NCI-H69 (cell line): ENCODE measurements around the gene FBXL20.
A peak's percentile ranks its signal among the peaks of the same experiment; 100 is the strongest.
"Not testable (repeated sequence)": the region's sequence is repeated elsewhere in the genome, so short reads cannot be mapped to it uniquely, and the experiment has no call there.

Experiments used
- DNase-seq: peaks from one replicate; lab custom pipeline; 2025; lab: John Stamatoyannopoulos, UW

Gene FBXL20, protein sequence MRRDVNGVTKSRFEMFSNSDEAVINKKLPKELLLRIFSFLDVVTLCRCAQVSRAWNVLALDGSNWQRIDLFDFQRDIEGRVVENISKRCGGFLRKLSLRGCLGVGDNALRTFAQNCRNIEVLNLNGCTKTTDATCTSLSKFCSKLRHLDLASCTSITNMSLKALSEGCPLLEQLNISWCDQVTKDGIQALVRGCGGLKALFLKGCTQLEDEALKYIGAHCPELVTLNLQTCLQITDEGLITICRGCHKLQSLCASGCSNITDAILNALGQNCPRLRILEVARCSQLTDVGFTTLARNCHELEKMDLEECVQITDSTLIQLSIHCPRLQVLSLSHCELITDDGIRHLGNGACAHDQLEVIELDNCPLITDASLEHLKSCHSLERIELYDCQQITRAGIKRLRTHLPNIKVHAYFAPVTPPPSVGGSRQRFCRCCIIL

DNA sequence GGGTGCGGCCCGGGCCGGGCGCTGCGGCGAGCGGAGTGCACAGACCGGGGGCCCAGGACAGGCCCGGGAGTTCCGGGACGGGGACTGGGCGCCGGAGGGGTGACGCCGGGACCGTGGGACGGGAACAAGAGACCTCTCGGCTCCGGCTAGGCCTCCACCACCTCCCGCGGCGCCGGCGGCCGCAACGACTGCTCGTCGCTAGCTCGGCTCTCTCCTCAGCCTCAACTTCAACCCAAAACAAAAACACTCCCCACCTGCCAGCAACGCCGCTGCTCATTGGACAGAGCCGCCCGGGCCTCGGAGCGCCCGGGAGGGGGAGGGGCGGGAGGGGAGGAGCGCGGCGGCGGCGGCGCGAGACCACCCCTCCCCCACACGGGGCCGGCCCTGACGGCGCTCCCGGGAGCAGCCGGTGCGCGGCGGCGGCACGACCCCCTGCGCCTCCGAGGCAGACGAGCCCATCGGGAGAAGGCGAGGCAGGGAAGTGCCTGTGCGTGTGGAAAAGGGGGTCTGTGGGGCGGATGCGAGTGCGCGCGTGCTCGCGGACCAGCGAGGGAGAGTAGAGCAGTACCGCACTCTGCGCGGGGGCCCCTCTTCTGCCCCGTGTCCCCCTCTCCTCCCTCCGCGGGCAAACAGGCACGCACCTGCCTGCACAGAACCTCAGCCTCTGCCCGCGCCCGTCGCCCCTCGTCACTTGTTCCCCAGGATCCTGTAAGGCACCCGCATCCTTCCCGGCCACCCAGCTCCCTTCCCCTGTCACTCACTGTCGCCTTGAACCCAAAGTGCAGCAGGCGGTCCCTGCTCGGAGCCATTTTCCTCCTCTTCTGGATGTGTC lies at the start of gene FBXL20:
Gene FBXL20 (minus strand): TSS at position 215 of the 832 bp plus-strand sequence. CDS start 224 bp downstream, outside the sequence.
- peak; percentile 94 for DNase-seq

DNA sequence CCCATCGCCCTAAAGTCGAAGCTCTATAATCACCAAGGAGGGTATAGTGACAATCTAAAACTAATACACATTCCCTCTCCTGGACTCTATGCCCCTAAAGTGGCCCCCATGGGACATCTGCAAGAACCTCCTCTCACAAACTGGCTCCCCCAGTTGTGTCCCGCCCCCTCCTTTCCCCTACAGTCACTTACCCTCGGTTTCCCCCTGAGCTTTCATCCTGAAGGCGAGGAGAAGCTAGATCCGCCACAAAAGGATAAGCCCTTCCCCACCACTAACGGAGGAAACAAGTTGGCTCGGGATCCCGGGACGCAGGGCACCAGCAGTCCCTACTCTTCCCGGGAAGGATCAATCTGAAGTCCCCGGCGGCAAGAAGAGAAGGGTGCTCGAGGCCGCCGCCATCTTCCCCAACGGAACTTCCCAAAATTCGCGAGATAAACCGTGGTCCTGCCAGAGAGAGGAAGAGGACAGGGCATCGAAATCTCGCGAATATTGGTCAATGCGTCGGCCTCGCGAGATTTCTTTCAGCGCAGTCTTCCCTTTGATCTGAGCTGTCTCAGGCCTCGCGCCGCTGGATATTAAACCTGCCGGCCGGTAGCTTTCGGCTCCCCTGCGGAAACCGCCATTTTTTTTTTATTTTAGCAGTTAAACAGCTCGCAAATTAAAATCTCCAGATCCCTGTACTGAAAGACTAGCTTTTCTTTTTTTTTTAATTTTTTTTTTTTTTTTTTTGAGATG lies 49.6 kb upstream of the FBXL20 start, which contains the start of gene MED1:
Gene MED1 (minus strand): TSS at position 417 of the 735 bp plus-strand sequence. CDS start 201 bp downstream, at position 216.
- peak; percentile 100 for DNase-seq

GRCh38 chr17:39450051-39450450 lies 48.6 kb upstream of the FBXL20 start:
- DNase-seq = no peak

DNA sequence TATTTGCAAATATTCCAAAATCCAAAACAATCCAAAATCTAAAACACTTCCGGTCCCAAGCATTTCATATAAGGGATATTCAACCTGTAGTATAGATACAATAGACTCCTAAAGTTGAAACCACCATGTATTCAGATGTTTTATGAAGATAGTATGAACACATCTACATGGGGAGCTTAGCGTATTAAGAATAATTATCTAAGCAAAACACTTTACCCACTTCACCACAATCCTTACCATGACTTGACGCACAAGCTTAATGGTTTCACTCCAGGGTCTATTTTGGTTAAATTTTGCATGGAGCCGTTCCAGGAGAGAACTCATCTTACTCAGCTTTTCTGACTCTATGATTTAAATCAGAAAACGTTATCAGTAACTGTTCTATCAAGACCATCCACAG lies 46.1 kb upstream of the FBXL20 start:
- DNase-seq = no peak

- DNase-seq = no peak
Measured at GRCh38 chr17:39443326-39443725, 41.9 kb upstream of the FBXL20 start.

DNA sequence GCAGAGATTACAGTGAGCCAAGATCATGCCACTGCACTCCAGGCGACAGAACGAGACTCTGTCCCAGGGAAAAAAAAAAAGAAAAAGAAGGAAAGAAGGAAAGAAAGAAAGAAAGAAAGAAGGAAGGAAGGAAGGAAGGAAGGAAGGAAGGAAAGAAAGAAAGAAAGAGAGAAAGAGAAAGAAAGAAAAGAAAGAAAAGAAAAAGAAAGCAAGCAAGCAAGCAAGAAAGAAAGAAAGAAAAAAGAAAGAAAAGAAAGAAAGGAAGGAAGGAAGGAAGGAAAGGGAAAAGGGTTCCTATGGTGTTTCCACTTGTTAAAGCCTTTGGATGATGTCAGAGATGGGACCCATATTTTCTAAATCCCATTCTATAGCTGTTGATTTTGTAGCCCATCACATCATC lies 38.4 kb upstream of the FBXL20 start:
- DNase-seq = not testable (repeated sequence)

- DNase-seq = no peak
Measured at GRCh38 chr17:39429600-39429999, 28.2 kb upstream of the FBXL20 start.

- DNase-seq = no peak
Measured at GRCh38 chr17:39416141-39416540, 14.7 kb upstream of the FBXL20 start.

GRCh38 chr17:39410279-39410678 lies 8.9 kb upstream of the FBXL20 start:
- no peak for DNase-seq

- DNase-seq = no peak
Measured at GRCh38 chr17:39408360-39408759, 6.9 kb upstream of the FBXL20 start.

DNA sequence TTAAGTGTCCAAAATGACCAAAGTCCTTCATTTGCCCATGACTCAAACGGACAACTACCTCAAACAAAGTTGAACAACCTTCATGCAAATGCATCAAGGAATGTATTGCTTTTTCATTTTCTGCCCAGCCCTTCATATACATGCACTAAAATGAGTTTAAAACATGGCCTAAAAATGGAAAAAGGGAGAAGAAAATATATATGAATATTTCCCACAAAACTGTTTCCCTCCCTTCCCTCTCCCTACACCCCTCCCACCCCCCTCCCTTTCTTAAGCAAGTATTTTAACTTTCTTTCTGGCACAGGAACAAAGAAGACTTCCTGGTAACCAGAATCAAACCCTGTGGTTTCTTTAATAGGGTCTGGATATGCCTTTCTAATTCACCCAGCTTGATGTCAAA lies 5.5 kb upstream of the FBXL20 start:
- no peak for DNase-seq

GRCh38 chr17:39405436-39405835 lies 4.0 kb upstream of the FBXL20 start:
- no peak for DNase-seq

DNA sequence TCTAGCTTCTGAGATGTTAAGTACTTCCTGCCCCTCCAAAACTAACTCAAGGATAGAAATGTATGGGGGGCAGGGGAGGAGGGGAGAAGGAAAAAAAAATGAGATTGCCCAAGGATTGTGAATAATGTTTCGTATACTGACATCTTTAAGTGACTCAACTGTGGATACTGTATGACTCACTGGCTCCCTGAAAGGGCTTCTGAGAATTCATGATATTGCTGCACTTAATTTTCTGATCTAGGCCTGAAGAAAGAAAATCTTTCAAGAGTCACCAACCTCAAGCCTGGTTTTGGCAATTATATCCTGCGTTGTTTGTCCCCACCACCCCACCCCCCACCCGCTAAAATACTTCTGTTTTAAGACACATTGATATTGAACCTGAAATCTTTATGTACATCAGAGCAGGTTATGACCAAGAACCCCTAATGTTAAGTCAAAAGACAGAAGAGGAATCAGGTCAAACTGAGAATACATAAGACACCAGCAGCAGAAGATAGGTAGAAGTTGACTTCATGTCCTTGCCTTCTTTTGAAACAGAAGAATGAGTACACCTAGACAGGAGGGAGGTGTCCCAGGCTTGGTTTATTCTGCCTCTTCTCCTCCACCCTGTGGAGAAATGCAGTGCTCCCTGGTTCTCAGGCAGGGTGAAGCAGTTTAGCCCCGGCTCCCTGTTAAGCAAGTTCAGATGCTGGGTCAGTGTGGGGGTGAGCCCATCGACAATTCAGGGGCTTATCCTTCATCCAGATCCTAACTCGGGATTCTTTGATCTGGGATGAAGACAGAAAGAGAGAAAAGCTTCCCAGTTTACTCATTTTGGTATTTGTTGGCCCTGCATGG lies 3.3 kb upstream of the FBXL20 start:
- no peak for DNase-seq

GRCh38 chr17:39402890-39403605 lies 1.6 kb upstream of the FBXL20 start:
- DNase-seq = peak; percentile 39

DNA sequence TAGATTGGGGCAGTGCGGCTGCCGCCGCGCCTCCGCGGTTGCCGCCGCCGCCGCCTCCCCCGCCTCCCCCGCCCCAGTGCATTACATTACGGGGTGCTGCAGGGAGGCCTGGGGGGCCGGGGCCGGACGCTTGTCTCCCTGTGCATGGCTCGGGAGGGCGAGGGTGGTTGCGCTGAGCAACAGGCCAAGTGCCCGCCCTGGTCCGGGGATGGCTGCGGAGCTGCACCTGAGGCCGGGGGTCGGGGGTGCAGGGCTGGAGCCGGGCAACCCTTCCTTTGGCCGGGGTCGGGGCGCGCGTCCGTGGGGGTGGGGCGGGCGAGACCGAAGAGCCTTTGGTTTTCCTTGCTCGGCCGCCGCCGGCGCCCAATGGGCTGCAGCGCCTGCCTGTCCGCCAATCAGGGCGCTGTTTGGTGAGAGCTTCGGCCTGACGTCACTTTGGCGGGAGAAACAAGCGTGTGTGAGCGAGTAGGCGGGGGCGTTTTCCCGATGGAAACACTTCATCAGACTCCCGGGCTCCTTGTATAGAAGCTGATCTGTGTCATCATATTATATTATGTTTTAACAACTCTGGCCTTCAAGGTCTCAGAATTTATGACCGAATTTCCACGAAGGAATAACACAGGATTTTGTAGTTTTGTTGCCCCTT lies 941 bp upstream of the FBXL20 start:
- peak; percentile 98 for DNase-seq

DNA sequence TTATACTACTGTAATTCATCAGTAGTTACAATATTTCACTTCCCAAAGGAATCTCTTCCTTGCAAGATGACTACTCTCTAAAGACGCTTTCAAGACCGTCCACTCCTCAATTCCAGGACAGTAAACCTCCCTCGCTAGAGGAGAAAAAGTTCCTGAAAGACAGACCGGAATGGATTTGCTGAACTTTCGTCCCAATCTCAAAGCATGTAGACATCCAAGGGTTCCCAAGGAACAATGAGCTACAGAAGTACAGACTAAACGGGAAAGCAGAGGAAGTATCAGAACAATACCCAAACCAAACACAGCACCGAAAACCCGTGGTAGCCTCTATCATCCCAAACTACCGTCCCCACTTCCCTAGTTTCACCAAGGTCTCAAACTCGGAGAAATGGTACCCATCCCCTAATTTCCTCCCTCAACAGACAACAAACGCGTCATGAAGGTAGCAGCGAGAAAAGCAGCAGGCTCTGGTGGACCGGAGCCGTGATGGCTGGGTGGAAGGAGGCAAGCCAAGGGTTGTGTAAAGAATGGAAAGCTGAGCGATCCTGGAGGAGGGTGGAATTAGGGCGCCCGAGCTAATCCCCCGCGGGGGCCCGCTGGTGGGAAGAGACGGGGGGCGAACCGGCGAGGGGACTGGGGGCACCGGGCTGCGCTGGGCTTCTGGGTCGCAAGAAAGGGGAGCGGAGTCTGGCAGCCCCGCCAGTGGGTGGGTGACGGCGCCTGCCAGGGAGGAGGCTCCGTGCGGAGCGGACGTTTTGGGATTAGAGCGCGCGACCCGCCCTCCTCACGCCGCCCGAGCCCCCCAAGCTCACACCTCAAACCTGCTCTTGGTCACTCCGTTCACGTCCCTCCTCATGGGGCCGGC lies 647 bp downstream of the FBXL20 start:
- DNase-seq = peak; percentile 46

DNA sequence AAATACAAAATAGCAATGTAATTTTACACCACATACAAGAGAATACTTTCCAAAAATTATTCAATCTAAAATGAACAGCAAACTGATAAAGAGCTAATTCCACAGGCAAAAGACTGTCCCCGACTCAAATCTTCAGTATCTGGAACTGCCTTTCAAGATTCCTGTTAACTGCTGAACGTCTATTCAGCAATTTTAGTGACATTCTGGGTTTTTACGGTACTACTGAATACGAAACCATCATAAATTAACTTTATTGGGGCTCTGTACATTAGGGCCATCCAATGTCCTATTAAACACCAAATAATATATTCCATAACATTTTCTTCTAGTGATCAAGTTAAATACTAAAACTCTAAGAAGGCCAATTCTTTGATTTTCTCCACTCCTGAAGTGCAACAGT lies 1.6 kb downstream of the FBXL20 start:
- DNase-seq = no peak

GRCh38 chr17:39393736-39394135 lies 7.7 kb downstream of the FBXL20 start:
- no peak for DNase-seq

GRCh38 chr17:39391448-39391847 lies 10.0 kb downstream of the FBXL20 start:
- no peak for DNase-seq
